Mesothelial cell of epicardium (in vitro differentiated cells): Measurements from ENCODE around the gene R3HDM4. TPM values are rescaled to one million over a fixed set of nuclear protein-coding genes. Genes with fewer than 3 reads are reported as not detected.
"Not testable (repeated sequence)": the region's sequence is repeated elsewhere in the genome, so short reads cannot be mapped to it uniquely, and the experiment has no call there.

ENCODE experiments used
- DNase-seq, 2 experiments: peaks; one replicate each; pipeline ENCODE4 v3.0.0; 2021; ENCODE audit warnings: low spot score in 2 of 2; ENCODE audit not compliant: unreplicated experiment in 2 of 2
- H3K27ac Mint-ChIP-seq: 2 replicates; pipeline ENCODE4 v1.8.0; 2021; ENCODE audit warnings: mixed read lengths
- H3K27me3 Mint-ChIP-seq: 2 replicates; pipeline ENCODE4 v1.8.0; 2021; ENCODE audit warnings: low read depth, mixed read lengths
- H3K36me3 Mint-ChIP-seq: 2 replicates; pipeline ENCODE4 v1.8.0; 2021; ENCODE audit warnings: mixed read lengths
- H3K4me1 Mint-ChIP-seq: 2 replicates; pipeline ENCODE4 v1.8.0; 2021; ENCODE audit warnings: mixed read lengths
- H3K4me3 Mint-ChIP-seq: 2 replicates; pipeline ENCODE4 v1.8.0; 2021; ENCODE audit warnings: mild to moderate bottlenecking, moderate library complexity, mixed read lengths
- H3K9me3 Mint-ChIP-seq: 2 replicates; pipeline ENCODE4 v1.8.0; 2021; ENCODE audit warnings: mixed read lengths
- total RNA-seq: library from RNA; stranded (reverse); gene quantifications from 3 replicates; pipeline ENCODE4 v1.2.1, GENCODE V29; 2021
- TF ChIP-seq, protein P1 (sequence below): fragments of 200-600 bp; sonication (generic); IDR thresholded peaks from one replicate; pipeline ENCODE4 v1.5.0; 2021; ENCODE audit warnings: antibody characterized with exemption; ENCODE audit not compliant: unreplicated experiment

R3HDM4 gene
- total RNA-seq, 1 donor from 2014 or later: 50.5 TPM

- Mint-ChIP-seq H3K4me1 (no peaks in the 10 kb centered on the region), H3K36me3 (peaks cover 4% of the 10 kb centered on the region), H3K27me3 (peaks cover 2% of the 10 kb centered on the region), H3K27ac (no peak overlapping the region), H3K4me3 (no peak overlapping the region), H3K9me3 (no peaks in the 10 kb centered on the region)
- TF ChIP-seq, protein P1, sequence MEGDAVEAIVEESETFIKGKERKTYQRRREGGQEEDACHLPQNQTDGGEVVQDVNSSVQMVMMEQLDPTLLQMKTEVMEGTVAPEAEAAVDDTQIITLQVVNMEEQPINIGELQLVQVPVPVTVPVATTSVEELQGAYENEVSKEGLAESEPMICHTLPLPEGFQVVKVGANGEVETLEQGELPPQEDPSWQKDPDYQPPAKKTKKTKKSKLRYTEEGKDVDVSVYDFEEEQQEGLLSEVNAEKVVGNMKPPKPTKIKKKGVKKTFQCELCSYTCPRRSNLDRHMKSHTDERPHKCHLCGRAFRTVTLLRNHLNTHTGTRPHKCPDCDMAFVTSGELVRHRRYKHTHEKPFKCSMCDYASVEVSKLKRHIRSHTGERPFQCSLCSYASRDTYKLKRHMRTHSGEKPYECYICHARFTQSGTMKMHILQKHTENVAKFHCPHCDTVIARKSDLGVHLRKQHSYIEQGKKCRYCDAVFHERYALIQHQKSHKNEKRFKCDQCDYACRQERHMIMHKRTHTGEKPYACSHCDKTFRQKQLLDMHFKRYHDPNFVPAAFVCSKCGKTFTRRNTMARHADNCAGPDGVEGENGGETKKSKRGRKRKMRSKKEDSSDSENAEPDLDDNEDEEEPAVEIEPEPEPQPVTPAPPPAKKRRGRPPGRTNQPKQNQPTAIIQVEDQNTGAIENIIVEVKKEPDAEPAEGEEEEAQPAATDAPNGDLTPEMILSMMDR: no peak
- DNase-seq: no peak
These were observed 16.6 kb downstream of the R3HDM4 start for GRCh38 chr19:896434-896833.

- H3K27ac Mint-ChIP-seq: peak within 1 kb of the TSS; percentile 100
- peak; percentile 94 for DNase-seq
- no peaks in the 10 kb centered on the region for H3K9me3 Mint-ChIP-seq
- H3K27me3 Mint-ChIP-seq: peaks cover 2% of the 10 kb centered on the region
- peak within 1 kb of the TSS; percentile 86 for H3K4me3 Mint-ChIP-seq
- no peaks in the 10 kb centered on the region for H3K4me1 Mint-ChIP-seq
- TF ChIP-seq, protein P1: no peak
- H3K36me3 Mint-ChIP-seq: peaks cover 6% of the 10 kb centered on the region
These were observed 19.9 kb downstream of the R3HDM4 start, which contains the start of the genes MED16 and RNU6-9 for GRCh38 chr19:892894-893689. Gene MED16, minus strand, starts transcription at chr19:893187. Its CDS starts 2,056 bp downstream, at chr19:891131. Gene RNU6-9, plus strand, starts transcription at chr19:893484.

DNA sequence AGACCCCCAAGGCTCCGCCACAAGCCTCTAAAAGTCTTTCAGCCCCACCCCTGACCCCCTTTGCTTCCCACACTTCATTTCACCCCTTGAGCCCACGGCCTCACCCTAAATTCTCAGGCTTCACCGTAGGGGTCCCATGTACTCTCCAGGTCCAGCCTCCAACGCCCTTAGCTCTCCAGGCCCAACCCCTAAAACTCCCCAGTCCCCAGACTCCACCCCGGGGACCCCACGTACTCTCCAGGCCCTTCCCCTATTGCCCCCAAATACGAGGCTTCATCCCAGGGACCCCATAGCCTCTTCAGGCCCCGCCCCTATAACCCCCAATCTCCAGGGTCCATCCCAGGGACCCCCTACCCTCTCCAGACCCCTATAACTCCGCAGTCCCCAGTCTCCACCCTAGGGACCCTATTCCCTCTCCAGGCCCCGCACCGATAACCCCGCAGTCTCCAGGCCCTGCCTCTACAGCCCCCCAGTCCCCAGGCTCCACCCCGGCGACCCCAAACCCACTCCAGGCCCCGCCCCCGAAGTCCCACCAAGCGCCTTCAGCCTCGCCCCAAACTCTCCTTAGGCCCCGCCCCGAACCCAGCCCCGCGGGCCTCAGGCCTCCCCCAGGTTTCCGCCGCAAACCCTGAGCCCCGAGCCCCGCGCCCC, 20.7 kb downstream of the R3HDM4 start:
- Mint-ChIP-seq H3K9me3 (no peaks in the 10 kb centered on the region), H3K27ac (peak overlapping the region; percentile 80), H3K36me3 (peaks cover 4% of the 10 kb centered on the region), H3K27me3 (peaks cover 2% of the 10 kb centered on the region), H3K4me3 (peak overlapping the region; percentile 78), H3K4me1 (no peaks in the 10 kb centered on the region)
- TF ChIP-seq, protein P1: no peak
- peak in 1 of 2 experiments; percentile 61 for DNase-seq

GRCh38 chr19:891421-892200, 21.4 kb downstream of the R3HDM4 start:
- H3K27ac Mint-ChIP-seq: not testable (repeated sequence)
- H3K4me3 Mint-ChIP-seq: peak overlapping the region; percentile 78

DNA sequence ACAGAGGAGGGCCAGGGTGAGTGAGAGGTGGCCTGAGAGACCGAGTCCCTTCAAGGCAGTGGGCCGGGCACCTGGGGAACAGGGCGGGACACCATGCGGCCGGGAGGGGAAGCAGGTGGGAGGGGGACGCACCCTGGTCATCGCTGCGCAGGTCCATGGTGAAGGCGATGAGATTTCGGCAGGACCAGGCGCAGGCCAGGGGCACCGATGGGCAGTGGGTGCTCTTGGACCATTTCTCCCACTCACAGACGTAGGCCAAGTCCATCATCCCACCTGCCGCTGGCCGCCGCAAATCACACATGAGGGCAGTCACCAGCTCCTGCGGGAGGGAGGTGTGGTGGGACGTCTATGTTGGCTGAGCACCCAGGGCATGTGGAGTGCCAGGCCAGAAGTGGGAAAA, 22.2 kb downstream of the R3HDM4 start:
- Mint-ChIP-seq H3K27ac (peak overlapping the region; percentile 12), H3K4me3 (peak overlapping the region; percentile 61), H3K27me3 (peaks cover 2% of the 10 kb centered on the region), H3K4me1 (no peaks in the 10 kb centered on the region), H3K9me3 (no peaks in the 10 kb centered on the region), H3K36me3 (peaks cover 7% of the 10 kb centered on the region)
- no peak for DNase-seq
- TF ChIP-seq, protein P1: no peak

More at GRCh38 chr19:891421-892200, 21.4 kb downstream of the R3HDM4 start:
- not testable (repeated sequence) for DNase-seq, H3K36me3 Mint-ChIP-seq, H3K27me3 Mint-ChIP-seq, H3K9me3 Mint-ChIP-seq, H3K4me1 Mint-ChIP-seq
